Measurements from ENCODE around the gene ZFPM1. TPM values are rescaled to one million over a fixed set of nuclear protein-coding genes. Genes with fewer than 3 reads are reported as not detected.
"Not testable (repeated sequence)": the region's sequence is repeated elsewhere in the genome, so short reads cannot be mapped to it uniquely, and the experiment has no call there.

Gene ZFPM1
- polyA plus RNA-seq, 4 donors: 2.3 to 5.3 (median 3.2) TPM

DNA sequence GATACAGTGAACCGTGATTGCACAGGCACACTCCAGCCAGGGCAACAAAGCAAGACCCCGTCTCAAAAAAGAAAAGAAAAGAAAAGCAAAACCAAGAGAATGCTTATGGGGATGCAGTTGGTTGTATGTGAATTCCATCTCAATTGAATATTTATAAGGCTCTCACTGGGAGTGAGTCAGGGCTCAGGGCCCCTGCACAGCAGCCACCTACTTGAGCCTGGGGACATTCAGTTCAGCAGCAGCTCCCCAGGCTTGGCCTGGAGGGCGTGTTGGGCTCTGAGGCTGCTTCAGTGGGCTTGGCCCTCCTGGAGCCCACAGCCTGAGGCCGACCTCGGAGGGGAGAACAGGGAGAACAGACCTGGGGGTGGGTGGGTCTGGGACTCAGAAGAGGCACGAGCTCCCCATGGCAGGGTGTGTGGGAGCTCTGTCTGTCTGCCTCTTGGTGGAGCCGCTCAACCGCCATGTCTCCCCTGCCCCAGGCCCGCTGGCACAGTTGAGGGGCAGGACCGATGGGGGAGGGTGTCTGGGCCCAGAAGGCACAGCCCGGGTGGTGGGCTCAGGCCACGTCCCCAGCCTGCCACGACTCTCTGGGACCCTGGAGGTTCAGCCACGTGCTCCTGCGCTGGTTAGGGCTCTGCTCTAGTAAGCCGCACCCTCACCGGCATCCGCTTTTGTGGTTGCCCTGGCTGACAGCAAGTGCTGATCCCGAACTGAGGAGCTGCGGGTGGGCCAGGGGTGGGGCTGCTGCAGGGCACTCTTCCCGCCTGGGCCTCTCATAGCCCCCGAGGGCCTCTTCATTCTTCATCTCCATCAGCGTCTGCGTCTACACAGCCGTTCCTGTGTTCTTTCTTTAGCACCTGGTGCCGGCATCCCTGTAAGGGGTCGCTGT is 24.8 kb downstream of the ZFPM1 start:
- DNase-seq (ENCODE audit: low read depth in 4 of 4, low spot score in 3 of 4): no peak

GRCh38 chr16:88478889-88479792 is 26.1 kb downstream of the ZFPM1 start:
- no peak for DNase-seq (ENCODE audit: low read depth in 4 of 4, low spot score in 3 of 4)

DNA sequence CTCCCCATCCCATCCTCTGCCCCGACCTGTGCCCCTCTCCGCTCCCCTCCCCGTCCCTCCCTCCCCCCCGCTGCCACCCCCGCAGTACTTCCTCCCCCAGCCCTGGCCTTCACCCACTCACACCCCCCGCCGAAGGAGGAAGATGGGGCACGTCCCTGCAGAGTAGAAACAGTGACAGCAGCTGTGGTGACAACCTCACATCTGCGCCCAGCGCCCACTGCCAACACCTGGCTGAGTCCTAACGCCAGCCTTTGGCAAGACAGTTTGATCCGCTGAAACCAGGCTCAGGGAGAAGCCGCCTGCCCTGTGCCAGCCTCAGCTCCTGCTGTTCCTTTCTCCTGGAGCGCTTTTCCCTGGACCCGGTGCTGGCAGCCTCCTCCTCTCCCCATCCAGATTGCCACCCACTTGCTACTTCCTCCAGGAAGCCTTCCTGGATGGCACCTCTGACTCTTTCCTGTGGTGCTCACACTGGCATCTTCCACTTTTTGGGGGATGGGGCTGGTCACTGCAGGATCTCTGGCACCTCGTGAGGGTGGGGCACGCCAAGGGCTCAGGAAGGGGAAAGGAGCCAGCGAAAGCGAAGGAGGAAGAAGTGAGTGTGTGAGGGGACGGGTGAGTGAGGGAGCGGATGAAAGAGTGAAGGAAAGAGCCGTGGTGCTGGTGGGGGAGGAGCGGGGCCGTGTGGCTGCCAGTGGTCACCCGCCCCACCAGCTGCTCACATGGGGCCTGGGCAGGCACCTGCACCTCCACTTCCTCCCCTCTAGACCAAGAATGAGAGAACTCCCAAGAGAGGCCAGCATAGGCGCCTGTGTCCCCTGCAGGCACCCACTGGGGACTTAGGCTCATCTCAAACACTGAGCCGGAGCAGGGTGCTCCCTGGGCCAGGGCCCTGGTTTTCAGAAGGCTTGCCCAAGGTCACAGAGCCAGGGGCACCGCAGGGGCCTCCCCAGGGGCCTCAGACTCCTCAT is 27.0 kb downstream of the ZFPM1 start:
- no peak for DNase-seq (ENCODE audit: low read depth in 4 of 4, low spot score in 3 of 4)

DNA sequence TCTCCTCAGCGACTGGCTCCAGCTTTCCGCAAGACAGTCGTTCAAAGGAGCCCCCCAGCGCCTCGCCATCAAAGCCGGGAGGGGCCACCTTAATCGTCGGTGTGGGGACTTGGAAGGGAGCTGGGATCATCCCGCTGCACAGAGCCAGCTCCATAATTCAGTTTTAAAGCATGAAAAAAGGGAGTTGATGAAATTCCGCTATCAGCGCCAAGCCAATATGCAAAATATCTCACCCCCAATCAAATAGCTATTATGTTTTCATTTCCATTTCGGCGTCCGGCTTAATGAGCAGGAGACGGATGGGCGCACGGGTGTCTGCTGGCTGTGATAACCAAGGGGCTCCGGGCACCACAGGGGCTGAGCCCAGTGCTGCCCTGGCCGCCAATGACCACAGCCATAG is 27.7 kb downstream of the ZFPM1 start:
- DNase-seq (ENCODE audit: low read depth in 4 of 4, low spot score in 3 of 4): no peak

GRCh38 chr16:88481851-88482250 is 28.8 kb downstream of the ZFPM1 start:
- no peak for DNase-seq (ENCODE audit: low read depth in 4 of 4, low spot score in 3 of 4)

GRCh38 chr16:88482630-88483391 is 29.7 kb downstream of the ZFPM1 start:
- DNase-seq (ENCODE audit: low read depth in 4 of 4, low spot score in 3 of 4): no peak

DNA sequence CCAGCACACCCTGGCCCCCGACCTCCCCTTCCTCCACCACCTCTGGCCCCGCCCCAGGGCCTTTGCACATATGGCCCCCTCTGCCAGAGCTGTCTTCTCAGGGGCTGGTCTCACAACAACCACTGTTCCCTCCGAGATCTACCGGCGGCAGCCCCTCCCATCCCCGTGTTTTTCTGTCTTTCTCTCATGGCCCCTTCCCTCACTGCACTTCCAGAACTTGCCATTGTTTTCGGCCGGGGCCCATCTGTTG is 30.2 kb downstream of the ZFPM1 start:
- no peak for DNase-seq (ENCODE audit: low read depth in 4 of 4, low spot score in 3 of 4)

DNA sequence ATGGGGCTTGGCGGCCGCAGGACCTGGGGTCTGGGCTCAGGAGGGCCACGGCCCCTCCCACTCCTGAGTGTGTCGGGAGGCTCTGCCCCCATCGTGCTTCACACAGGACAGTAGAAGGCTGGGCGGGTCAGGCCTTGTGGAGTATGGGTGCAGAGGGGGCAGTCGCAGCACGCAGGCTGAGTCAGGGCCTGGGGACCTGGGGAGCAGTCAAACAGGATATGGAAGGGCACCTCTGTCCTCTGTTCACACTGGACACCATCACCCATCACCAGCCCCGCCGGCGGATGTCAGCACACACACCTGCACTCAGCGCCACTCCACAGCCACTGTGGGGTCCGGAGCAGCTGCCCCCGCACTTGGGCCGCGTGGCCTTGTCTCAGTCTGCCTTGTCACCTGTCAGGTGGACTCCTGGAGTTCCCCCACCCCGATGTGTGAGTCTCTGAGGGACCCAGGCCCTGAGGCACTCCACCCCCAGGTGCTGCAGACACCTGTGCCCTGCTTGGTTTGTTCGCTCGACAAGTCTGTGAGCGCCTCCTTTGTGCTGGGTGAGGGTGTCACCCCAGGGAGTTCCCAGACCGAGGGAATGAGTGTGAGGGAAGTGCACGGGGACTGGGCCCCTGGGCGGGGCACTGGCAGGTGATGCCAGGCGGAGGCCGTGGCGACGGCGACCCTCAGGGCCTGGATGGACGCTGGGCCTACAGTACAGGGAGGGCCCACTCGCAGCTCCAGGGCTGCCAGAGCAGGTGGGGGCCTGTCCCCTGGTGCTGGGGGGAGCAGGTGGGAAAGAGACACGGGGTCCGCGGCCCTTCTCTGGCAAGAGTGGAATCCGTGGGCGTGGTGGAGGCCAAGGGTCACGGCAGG is 31.7 kb downstream of the ZFPM1 start:
- no peak for DNase-seq (ENCODE audit: low read depth in 4 of 4, low spot score in 3 of 4)

DNA sequence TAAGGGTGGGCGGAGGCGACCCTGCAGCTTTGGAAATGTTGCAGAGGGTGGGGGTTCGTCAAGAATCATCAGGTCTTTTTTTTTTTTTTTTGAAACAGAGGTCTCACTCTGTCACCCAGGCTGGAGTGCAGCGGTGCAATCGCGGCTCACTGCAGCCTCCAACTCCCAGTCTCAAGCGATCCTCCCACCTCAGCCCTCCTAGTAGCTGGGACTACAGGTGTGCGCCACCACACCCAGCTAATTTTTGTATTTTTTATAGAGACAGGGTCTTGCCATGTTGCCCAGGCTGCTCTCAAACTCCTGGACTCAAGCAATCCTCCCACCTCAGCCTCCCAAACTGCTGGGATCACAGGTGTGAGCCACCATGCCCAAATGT is 32.3 kb downstream of the ZFPM1 start:
- DNase-seq (ENCODE audit: low read depth in 4 of 4, low spot score in 3 of 4): not testable (repeated sequence)

- no peak for DNase-seq (ENCODE audit: low read depth in 4 of 4, low spot score in 3 of 4)
These were observed 33.5 kb downstream of the ZFPM1 start for GRCh38 chr16:88486398-88487123.

GRCh38 chr16:88487124-88487432 is 34.0 kb downstream of the ZFPM1 start:
- DNase-seq (ENCODE audit: low read depth in 4 of 4, low spot score in 3 of 4): no peak

GRCh38 chr16:88487920-88488851 is 35.1 kb downstream of the ZFPM1 start:
- DNase-seq (ENCODE audit: low read depth in 4 of 4, low spot score in 3 of 4): no peak

DNA sequence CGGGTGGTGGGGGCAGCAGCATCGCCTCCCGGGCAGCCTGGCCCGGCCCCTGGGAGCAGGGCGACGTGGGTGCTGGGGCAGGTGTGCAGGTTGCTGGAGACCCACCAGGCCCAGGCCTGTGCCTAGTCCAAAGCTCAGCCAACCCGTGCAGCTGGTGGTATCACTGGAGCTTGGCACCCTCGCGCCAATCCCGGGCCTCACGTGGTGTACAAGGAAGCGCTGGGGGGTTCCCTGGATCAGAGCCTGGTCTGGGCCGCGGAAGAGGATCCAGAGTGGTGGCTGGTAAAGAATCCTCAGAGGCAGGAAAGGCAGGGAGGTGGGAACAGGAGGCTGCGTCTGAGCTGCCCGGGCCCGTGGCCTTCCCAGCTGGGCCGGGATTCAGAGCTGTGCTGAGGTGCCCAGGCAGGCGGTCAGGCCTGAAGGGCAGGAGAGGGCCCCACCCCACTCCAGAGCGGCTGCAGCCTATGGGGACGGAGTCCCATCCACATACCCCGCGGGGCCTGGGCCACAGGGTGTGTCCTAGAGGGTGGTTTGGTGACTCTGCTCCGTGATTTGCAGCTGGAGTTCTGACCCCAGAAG is 36.2 kb downstream of the ZFPM1 start:
- no peak for DNase-seq (ENCODE audit: low read depth in 4 of 4, low spot score in 3 of 4)

GRCh38 chr16:88491001-88491559 is 38.0 kb downstream of the ZFPM1 start:
- DNase-seq (ENCODE audit: low read depth in 4 of 4, low spot score in 3 of 4): no peak

GRCh38 chr16:88491560-88492310 is 38.7 kb downstream of the ZFPM1 start:
- DNase-seq (ENCODE audit: low read depth in 4 of 4, low spot score in 3 of 4): no peak

DNA sequence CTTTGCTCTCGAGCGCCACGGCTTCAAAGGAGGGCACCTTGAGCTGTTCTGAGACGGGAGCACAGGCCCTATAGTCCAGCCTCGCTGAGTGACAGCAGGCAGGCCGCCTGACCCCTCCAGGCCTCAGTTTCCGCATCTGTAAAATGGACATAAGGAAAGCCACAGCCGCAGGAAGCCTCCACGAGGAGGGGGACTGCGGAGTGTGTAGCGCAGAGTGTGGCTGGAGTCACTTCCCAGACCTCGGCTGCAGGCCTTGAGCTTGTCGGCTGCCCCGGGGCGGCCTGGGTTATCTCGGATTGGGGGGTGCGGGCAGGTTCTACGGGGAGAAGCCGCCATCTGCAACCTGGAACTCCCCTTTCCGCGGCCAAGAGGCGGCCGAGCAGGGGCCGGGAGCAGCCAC is 40.8 kb downstream of the ZFPM1 start:
- no peak for DNase-seq (ENCODE audit: low read depth in 4 of 4, low spot score in 3 of 4)
